ENCODE results near the gene TGIF2.

- TF ChIP-seq ZNF800 (CRISPR knock-in tag; IDR thresholded peaks at IDR 0.05) = no peak
- TF ChIP-seq FOXC1 (CRISPR knock-in tag; IDR thresholded peaks at IDR 0.05; ENCODE audit: borderline replicate concordance) = no peak
- TF ChIP-seq, protein P1, sequence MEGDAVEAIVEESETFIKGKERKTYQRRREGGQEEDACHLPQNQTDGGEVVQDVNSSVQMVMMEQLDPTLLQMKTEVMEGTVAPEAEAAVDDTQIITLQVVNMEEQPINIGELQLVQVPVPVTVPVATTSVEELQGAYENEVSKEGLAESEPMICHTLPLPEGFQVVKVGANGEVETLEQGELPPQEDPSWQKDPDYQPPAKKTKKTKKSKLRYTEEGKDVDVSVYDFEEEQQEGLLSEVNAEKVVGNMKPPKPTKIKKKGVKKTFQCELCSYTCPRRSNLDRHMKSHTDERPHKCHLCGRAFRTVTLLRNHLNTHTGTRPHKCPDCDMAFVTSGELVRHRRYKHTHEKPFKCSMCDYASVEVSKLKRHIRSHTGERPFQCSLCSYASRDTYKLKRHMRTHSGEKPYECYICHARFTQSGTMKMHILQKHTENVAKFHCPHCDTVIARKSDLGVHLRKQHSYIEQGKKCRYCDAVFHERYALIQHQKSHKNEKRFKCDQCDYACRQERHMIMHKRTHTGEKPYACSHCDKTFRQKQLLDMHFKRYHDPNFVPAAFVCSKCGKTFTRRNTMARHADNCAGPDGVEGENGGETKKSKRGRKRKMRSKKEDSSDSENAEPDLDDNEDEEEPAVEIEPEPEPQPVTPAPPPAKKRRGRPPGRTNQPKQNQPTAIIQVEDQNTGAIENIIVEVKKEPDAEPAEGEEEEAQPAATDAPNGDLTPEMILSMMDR (CRISPR knock-in tag; IDR thresholded peaks at IDR 0.05) = no peak
- TF ChIP-seq POLR2AphosphoS5 (IDR thresholded peaks at IDR 0.05; ENCODE audit: low read depth, low read length) = no peak
- TF ChIP-seq ELF1 (CRISPR knock-in tag; IDR thresholded peaks at IDR 0.05) = no peak
- TF ChIP-seq U2AF2 (IDR thresholded peaks at IDR 0.05; ENCODE audit: low read depth, low read length) = no peak
- no peak for TF ChIP-seq SRF (IDR thresholded peaks at IDR 0.05; ENCODE audit: low read depth, low read length)
- no peak for TF ChIP-seq CREB1 (IDR thresholded peaks at IDR 0.05)
- TF ChIP-seq CREB1 (CRISPR knock-in tag; IDR thresholded peaks at IDR 0.05) = no peak
- no peak for TF ChIP-seq ZNF232 (CRISPR knock-in tag; IDR thresholded peaks at IDR 0.05; ENCODE audit: borderline replicate concordance)
- TF ChIP-seq ATF7 (IDR thresholded peaks at IDR 0.05) = no peak
- no peak for TF ChIP-seq ATF7 (CRISPR knock-in tag; IDR thresholded peaks at IDR 0.05)
Observed at GRCh38 chr20:36528176-36528874, 45.1 kb upstream of the TGIF2 start.
